Tongue (tissue), 2 donors: ENCODE data around the gene NCOR1. TPM values are rescaled to one million over a fixed set of nuclear protein-coding genes. Genes with fewer than 3 reads are reported as not detected.
A peak's percentile ranks its signal among the peaks of the same experiment; 100 is the strongest.
"Not testable (repeated sequence)": the region's sequence is repeated elsewhere in the genome, so short reads cannot be mapped to it uniquely, and the experiment has no call there.

Source experiments
- DNase-seq: peaks from one replicate; pipeline ENCODE4 v3.0.0-alpha.2; 2015
- total RNA-seq: library from RNA; depleted of rRNA; stranded (reverse); fragments of >200 nt; gene quantifications from one replicate; pipeline ENCODE4 v1.2.3, GENCODE V29; 2014

Gene NCOR1
- 128 TPM for total RNA-seq

GRCh38 chr17:16215273-16215964 lies at the start of gene NCOR1:
TSS of gene NCOR1 (minus strand) at chr17:16215534. CDS start at chr17:16194569, 20,965 bp downstream.
- DNase-seq: peak; percentile 97

DNA sequence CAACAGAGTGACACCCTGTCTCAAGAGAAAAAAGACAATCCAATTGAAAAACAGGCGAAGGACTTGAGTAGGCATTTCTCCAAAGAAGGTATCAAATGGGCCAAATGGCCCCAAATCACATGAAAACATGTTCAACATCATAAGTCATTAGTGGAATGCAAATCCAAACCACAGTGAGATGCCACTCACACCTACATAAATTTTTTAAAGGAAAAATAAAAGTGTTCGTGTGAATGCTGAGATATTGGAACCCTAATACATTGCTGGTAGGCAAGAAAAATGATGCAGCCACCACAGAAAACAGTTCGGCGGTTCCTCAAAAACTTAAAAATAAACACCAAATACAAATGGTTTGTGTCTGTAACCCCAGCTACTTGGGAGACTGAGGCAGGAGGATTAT lies 46.9 kb upstream of the NCOR1 start:
- no peak for DNase-seq

DNA sequence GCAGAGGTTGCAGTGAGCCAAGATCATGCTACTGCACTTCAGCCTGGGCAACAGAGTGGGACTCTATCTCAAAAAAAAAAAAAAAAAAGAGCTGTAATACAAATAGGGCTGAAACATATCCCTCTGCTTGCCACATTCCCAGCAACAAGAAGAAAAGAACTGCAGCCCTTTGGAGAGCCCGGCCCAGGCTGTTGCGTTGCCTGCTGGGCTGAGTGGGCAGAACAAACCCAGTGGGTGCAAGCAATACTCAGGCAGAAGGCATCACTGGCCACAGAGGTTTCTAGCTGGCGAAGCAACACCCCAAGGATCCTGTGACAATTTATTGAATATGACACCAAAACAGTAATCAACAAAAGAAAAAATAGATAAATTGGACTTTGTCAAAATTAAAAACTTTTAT lies 45.7 kb upstream of the NCOR1 start:
- DNase-seq: no peak

DNA sequence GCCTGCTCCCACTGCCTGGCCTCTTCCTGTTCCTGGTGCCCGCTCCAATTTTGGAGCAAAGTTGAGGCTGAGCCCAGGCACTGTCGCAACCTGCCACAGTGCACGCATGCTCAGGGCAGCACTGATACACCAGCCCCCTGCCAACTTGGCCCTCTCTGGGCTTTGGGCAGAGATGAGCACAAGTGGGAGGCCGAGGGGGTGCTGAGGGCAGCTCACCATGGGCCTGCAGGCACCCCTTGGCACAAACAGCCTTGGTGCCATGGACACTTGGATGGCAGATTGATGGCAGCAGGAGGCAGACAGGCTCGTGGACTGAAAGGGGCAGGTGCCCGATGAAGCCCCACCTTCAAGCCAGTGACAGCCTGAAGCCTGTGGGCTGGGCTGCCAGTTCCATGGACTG lies 44.6 kb upstream of the NCOR1 start:
- DNase-seq: peak; percentile 39

- DNase-seq: no peak
These were observed 43.6 kb upstream of the NCOR1 start for GRCh38 chr17:16258901-16259300.

DNA sequence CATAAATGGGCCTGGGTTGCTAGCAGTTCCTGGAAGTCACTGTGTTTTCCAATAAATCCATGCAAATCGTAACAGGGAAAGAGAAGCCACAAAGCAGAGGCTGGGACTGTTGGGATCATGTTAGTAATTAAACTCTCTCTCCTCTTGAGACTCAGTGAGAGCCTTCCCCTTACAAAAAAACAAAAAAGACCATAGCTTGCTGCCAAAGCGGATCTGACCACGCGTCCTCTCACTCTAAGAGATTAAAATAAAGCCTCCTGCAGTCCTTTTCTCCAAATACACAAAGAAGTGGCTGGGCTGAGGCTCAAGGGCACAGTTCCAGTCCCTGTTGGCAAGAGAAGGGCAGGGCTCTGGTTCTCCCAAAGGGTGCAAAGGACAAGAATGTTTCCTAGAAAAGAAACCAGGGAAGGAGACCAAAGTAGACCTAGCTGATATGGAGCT lies 40.2 kb upstream of the NCOR1 start:
- peak; percentile 57 for DNase-seq

DNA sequence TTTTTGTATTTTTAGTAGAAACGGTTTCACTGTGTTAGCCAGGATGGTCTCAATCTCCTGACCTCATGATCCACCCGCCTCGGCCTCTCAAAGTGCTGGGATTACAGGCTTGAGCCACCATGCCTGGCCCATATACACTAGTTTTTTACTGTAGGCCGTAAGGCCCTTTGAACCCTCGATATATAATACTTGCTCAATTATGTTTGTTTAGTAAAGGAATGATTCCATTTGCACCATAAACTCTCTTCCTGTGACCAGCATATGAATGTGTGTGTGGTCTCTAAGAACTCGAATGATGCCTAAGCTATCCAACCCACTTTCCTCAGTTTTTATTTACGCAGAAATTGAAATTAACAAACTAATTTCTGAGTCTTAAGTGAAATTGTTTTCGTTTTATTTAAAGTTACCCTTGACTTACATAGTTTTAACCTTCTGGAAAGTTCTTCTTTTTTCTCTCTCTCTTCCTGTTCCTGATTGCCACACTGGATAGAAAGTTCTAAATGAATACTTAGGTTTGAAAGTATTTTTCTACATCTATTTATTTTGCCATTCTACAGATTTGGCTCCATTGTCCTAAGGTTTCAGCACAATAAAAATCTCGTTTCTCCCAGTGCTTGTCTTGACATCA lies 39.6 kb upstream of the NCOR1 start:
- DNase-seq: no peak

DNA sequence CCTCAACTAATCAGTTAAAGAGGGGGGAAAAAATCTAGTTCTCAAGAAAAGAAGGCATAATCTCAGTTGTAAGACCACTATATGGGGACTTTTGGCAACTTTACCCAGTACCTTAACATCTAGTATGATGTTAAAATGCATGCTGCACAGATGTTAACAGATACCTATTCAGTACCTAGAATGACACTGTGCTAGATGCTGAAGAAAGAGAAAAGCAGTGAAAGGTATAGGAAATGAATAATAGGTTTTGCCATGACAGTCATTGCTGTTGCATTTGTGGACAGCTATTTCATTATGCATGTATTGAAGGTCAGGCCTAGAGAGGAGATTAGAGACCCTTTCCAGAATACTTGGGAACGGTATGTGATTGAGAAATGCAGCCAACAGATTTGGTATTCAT lies 36.2 kb upstream of the NCOR1 start:
- DNase-seq: no peak

GRCh38 chr17:16251043-16251442 lies 35.7 kb upstream of the NCOR1 start:
- no peak for DNase-seq

- no peak for DNase-seq
These were observed 35.3 kb upstream of the NCOR1 start for GRCh38 chr17:16250635-16251034.

GRCh38 chr17:16247586-16247984 lies 32.3 kb upstream of the NCOR1 start:
- no peak for DNase-seq

DNA sequence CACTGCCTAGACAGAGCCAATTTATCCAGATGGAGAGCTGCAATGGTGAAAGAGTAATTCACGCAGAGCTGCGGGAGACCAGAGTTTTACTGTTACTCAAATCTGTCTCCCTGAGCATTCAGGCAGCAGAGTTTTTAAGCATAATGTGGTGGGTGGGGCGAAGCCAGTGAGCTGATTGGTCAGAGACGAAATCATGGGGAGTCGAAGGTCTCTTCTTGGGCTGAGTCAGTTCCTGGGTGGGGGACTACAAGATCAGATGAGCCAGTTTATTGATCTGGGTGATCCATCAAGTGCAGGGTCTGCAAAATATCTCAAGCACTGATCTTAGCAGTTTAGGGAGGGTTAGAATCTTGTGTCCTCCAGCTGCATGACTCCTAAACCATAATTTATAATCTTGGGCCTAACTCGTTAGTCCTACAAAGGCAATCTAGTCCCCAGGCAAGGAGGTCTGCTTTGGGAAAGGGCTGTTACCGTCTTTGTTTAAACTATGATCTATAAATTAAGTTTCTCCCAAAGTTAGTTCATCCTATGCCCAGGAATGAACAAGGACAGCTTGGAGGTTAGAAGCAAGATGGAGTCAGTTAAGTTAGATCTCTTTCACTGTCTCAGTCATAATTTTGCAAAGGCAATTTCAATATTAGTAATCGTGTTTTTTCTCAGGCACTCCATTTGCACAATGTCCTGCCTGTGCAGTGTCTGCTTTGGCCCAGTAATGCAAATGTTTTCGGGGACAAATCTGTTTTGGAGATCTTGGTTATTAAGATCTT lies 28.6 kb upstream of the NCOR1 start:
- no peak for DNase-seq

- no peak for DNase-seq
These were observed 28.1 kb upstream of the NCOR1 start for GRCh38 chr17:16243385-16243784.

GRCh38 chr17:16241906-16242399 lies 26.6 kb upstream of the NCOR1 start:
- DNase-seq: no peak

GRCh38 chr17:16239931-16240330 lies 24.6 kb upstream of the NCOR1 start:
- DNase-seq: no peak

DNA sequence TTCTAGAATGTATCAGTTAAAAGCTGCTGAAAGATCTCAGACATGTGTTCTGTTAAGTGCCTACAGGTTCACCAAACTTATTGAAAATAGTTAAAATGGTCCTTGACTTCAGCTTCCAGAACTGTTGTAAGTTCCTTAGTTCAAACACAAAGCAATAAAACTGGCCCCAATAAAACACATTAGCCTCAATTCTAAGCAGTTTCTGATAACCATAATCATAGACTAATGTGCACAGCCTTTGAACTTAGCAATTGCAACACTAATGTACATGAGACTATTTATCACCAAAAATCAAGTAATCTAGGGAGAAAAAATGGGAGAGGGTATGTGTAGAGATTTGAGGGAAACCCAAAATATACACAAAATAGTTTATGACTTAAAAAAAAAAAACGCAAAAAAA lies 17.1 kb upstream of the NCOR1 start:
- no peak for DNase-seq

- not testable (repeated sequence) for DNase-seq
These were observed 14.7 kb upstream of the NCOR1 start for GRCh38 chr17:16229912-16230561.

GRCh38 chr17:16222406-16222805 lies 7.1 kb upstream of the NCOR1 start:
- DNase-seq: no peak

DNA sequence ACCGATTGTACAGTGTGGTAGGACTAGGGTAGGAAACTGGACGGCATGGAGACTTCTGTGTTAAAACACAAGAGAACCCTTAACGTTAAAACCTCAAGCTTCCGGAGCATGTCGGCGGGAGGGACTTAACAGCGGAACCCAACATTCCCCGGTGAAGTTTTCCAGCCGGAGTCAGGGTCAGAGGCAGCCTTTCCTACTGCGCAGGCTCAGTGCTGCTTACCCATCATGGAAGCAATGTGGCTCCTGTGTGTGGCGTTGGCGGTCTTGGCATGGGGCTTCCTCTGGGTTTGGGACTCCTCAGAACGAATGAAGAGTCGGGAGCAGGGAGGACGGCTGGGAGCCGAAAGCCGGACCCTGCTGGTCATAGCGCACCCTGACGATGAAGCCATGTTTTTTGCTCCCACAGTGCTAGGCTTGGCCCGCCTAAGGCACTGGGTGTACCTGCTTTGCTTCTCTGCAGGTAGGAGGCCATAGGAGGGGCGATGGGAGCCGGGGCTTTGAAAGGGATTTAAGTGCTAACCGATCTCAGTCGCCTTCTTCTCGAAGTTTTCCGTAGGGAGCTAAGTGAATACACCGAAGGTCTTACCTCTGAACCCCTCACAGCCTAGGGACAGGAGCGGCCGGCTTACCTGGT lies 1.8 kb upstream of the NCOR1 start, which contains the start of gene PIGL:
PIGL (plus strand) TSS at position 209 of the 634 bp plus-strand sequence; CDS start at position 226, 17 bp downstream.
- peak; percentile 97 for DNase-seq

DNA sequence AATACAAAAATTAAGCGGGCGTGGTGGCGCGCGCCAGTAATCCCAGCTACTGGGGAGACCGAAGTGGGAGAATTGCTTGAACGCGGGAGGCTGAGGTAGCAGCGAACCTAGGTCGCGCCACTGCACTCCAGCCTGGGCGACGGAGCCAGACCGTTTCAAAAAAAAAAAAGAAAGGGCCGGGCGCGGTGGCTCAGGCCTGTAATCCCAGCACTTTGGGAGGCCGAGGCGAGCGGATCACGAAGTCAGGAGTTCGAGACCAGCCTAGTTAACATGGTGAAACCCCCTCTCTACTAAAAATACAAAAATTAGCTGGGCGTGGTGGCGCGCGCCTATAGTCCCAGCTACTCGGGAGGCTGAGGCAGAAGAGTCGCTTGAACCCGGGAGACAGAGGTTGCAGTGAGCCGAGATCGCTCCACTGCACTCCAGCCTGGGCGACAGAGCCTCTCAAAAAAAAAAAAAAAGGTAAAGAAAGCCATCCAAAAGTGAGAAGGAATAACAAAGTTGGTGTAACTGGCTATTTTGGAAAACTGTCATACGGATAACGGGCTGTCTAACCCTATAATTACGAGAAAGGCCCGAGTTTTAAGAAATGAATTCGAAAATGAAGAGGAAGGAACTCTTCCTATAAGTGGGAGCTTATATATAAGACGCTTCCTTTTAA lies 1.1 kb upstream of the NCOR1 start:
- not testable (repeated sequence) for DNase-seq

DNA sequence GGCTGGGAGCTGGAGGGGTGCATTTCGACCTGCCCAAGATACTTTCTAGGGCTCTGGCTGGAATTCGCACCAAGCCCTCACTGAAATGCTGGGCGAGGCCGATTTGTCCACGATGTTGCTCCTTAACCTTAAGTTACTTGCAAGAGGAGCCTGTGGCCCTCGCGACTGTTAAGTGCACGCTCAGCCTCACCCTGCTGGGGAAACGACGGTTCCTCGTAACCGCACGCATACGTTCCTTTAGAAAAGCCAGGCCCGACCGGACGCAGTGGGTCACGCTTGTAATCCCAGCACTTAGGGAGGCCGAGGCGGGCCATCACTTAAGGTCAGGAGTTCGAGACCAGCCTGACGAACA lies 607 bp upstream of the NCOR1 start:
- DNase-seq: no peak

DNA sequence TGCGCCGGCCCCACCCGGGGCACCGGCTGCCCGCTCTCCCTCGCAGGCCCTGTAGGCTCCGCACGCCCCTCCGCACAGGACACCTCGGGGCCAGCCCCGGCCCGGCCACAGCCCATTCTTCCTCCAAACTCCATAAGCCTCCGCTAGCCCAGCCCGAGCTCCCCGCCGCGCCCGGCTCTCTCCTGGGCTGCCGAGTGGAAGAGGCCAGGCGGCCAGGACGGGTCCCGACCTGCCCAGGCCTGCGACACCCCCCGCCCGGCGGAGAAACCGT lies 397 bp downstream of the NCOR1 start:
- DNase-seq: peak; percentile 66
